ENCODE results near the gene ST3GAL6. TPM values are rescaled to one million over a fixed set of nuclear protein-coding genes. Genes with fewer than 3 reads are reported as not detected.

The ST3GAL6 gene
- polyA plus RNA-seq, 12 donors, result 4.5 to 15.1 (median 6.8) TPM; not detected in 1

- no peak for DNase-seq
Measured at GRCh38 chr3:98739266-98739665, 23.9 kb upstream of the ST3GAL6 start.

GRCh38 chr3:98740324-98740723, 22.8 kb upstream of the ST3GAL6 start:
- no peak for DNase-seq

- no peak for DNase-seq
Measured at GRCh38 chr3:98741121-98741716, 21.9 kb upstream of the ST3GAL6 start.

- no peak for DNase-seq
Measured at GRCh38 chr3:98743071-98743470, 20.1 kb upstream of the ST3GAL6 start.

GRCh38 chr3:98744283-98744682, 18.9 kb upstream of the ST3GAL6 start:
- no peak for DNase-seq

- DNase-seq, result no peak
Measured at GRCh38 chr3:98745718-98746117, 17.4 kb upstream of the ST3GAL6 start.

- no peak for DNase-seq
Measured at GRCh38 chr3:98746122-98746521, 17.0 kb upstream of the ST3GAL6 start.

GRCh38 chr3:98746882-98747281, 16.3 kb upstream of the ST3GAL6 start:
- no peak for DNase-seq

- no peak for DNase-seq
Measured at GRCh38 chr3:98750276-98750919, 12.7 kb upstream of the ST3GAL6 start.

GRCh38 chr3:98754483-98754882, 8.7 kb upstream of the ST3GAL6 start:
- DNase-seq, result no peak

GRCh38 chr3:98755601-98756000, 7.5 kb upstream of the ST3GAL6 start:
- no peak for DNase-seq

GRCh38 chr3:98759629-98760028, 3.5 kb upstream of the ST3GAL6 start:
- no peak for DNase-seq

GRCh38 chr3:98761643-98762229, 1.4 kb upstream of the ST3GAL6 start:
- no peak for DNase-seq

GRCh38 chr3:98763819-98764418, 779 bp downstream of the ST3GAL6 start:
- DNase-seq, result no peak

GRCh38 chr3:98764472-98764884, 1.3 kb downstream of the ST3GAL6 start:
- no peak for DNase-seq

GRCh38 chr3:98765721-98766120, 2.6 kb downstream of the ST3GAL6 start:
- DNase-seq, result no peak

GRCh38 chr3:98766924-98767323, 3.8 kb downstream of the ST3GAL6 start:
- DNase-seq, result no peak

GRCh38 chr3:98768961-98769360, 5.8 kb downstream of the ST3GAL6 start:
- no peak for DNase-seq

GRCh38 chr3:98769448-98769847, 6.3 kb downstream of the ST3GAL6 start:
- DNase-seq, result no peak

GRCh38 chr3:98770261-98771039, 7.3 kb downstream of the ST3GAL6 start:
- DNase-seq, result no peak

- DNase-seq, result no peak
Measured at GRCh38 chr3:98772022-98772421, 8.9 kb downstream of the ST3GAL6 start.

- no peak for DNase-seq
Measured at GRCh38 chr3:98775459-98776139, 12.5 kb downstream of the ST3GAL6 start.
